Immature natural killer cell (primary cell): ENCODE results near the gene FSD1. TPM values are rescaled to one million over a fixed set of nuclear protein-coding genes. Genes with fewer than 3 reads are reported as not detected.
A peak's percentile ranks its signal among the peaks of the same experiment; 100 is the strongest.
"Not testable (repeated sequence)": the region's sequence is repeated elsewhere in the genome, so short reads cannot be mapped to it uniquely, and the experiment has no call there.

Experiments
- DNase-seq, 3 donors: peaks; one replicate each; pipeline ENCODE4 v3.0.0; 2022; ENCODE audit warnings: mixed read lengths in 1 of 3
- H3K27ac Mint-ChIP-seq, 6 donors: one replicate each; pipeline ENCODE4 v1.8.0; 2020; ENCODE audit warnings: mixed read lengths in 6 of 6, mild to moderate bottlenecking in 5 of 6, inconsistent platforms in 4 of 6, moderate library complexity in 3 of 6
- H3K27me3 Mint-ChIP-seq, 3 donors: one replicate each; pipeline ENCODE4 v1.8.0; 2020 to 2021; ENCODE audit warnings: low read depth in 3 of 3, mild to moderate bottlenecking in 3 of 3, mixed read lengths in 3 of 3, moderate library complexity in 3 of 3, inconsistent platforms in 1 of 3
- H3K36me3 Mint-ChIP-seq, 3 donors: one replicate each; pipeline ENCODE4 v1.8.0; 2020; ENCODE audit warnings: mixed read lengths in 3 of 3, inconsistent platforms in 2 of 3, mild to moderate bottlenecking in 2 of 3
- H3K4me1 Mint-ChIP-seq, 2 donors: one replicate each; pipeline ENCODE4 v1.8.0; 2020; ENCODE audit warnings: inconsistent platforms in 2 of 2, mild to moderate bottlenecking in 2 of 2, mixed read lengths in 2 of 2, moderate library complexity in 1 of 2
- H3K4me3 Mint-ChIP-seq, 5 donors: one replicate each; pipeline ENCODE4 v1.8.0; 2020; ENCODE audit warnings: mild to moderate bottlenecking in 5 of 5, mixed read lengths in 5 of 5, inconsistent platforms in 3 of 5, moderate library complexity in 3 of 5
- H3K9me3 Mint-ChIP-seq, 6 donors: one replicate each; pipeline ENCODE4 v1.8.0; 2020; ENCODE audit warnings: mild to moderate bottlenecking in 6 of 6, mixed read lengths in 6 of 6, inconsistent platforms in 4 of 6, moderate library complexity in 3 of 6
- polyA plus RNA-seq, 3 donors: library from polyadenylated mRNA; unstranded; fragments of 300-500 nt; fragmentation: Illumina TruSeq; gene quantifications; one replicate each; pipeline ENCODE4 v1.2.3, GENCODE V29; 2021

The FSD1 gene
- polyA plus RNA-seq, 3 donors from 2014 or later, result 10.1 to 23.8 (median 12.8) TPM

DNA sequence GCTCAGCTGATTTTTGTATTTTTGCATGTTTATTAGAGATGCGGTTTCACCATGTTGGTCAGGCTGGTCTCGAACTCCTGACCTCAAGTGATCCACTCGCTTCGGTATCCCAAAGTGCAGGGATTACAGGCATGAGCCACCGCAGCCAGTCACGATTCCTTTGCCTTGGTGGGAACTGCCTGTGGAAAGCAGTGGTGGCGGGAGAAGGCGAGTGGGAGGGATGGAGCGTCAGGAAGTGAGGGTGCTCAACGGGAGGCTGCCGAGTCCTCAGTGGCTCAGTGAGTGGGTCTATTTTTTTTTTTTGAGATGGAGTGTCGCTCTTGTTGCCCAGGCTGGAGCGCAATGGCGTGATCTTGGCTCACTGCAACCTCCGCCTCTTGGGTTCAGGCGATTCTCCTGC lies 44.8 kb downstream of the FSD1 start:
- H3K9me3 Mint-ChIP-seq, H3K4me3 Mint-ChIP-seq: not testable (repeated sequence)
- H3K27ac Mint-ChIP-seq, result peak overlapping the region in 1 of 6 donors; percentile 73

DNA sequence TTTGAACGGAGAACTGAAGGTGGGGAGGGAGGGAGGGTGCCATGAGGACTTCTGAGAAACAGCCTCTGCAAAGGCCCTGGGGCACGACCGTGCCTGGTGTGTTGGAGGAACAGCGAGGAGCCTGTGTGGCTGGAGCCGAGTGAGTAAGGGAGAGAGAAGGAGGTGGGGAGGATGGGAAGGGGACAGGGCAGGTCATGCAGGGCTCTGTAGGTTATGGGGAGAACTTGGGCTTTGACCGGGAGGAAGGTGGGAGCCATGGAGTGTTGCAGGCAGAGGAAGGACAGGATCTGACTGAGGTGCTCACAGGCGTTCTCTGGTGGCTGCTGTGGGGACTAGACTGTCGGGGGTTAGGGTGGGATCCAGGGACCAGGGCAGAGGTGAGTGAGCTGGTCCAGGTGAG lies 45.7 kb downstream of the FSD1 start:
- Mint-ChIP-seq H3K27ac (peak overlapping the region in 2 of 6 donors; percentile 72 to 73), H3K4me3 (peak overlapping the region in 1 of 5 donors; percentile 70), H3K27me3 (peaks cover 2 to 5% (median 4%) of the 10 kb centered on the region in 3 donors), H3K4me1 (peaks cover 47 to 52% of the 10 kb centered on the region in 2 donors), H3K9me3 (no peaks in the 10 kb centered on the region), H3K36me3 (peaks cover 0 to 4% (median 3%) of the 10 kb centered on the region in 3 donors)
- no peak for DNase-seq

More for the DNA sequence above, 44.8 kb downstream of the FSD1 start:
- peaks cover 48 to 54% of the 10 kb centered on the region in 2 donors for H3K4me1 Mint-ChIP-seq
- not testable (repeated sequence) for H3K36me3 Mint-ChIP-seq, H3K27me3 Mint-ChIP-seq, DNase-seq

DNA sequence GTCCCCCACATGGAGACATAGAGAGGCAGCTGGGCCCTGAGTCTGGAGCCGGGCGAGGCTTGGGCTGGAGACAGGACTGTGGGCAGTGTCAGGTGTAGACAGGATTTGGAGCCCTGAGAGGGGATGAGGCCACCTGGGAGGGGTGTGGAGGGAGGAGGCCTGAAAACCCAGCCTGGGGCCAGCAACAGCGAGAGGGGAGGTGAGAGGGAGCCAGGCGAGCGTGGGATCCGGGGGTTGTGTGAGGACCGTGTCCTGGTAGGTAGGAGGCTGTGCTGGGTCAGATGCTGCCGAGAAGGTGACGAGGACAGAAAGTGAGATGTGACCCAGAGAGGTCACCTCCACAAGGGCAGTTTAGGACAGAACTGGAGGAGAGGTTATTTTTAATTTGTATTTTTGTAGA lies 46.3 kb downstream of the FSD1 start:
- Mint-ChIP-seq H3K27me3 (peaks cover 2 to 5% (median 4%) of the 10 kb centered on the region in 3 donors), H3K4me1 (peaks cover 41 to 46% of the 10 kb centered on the region in 2 donors), H3K27ac (peak overlapping the region in 1 of 6 donors; percentile 53), H3K9me3 (no peaks in the 10 kb centered on the region), H3K4me3 (no peak overlapping the region), H3K36me3 (peaks cover 0 to 4% (median 3%) of the 10 kb centered on the region in 3 donors)
- DNase-seq, result no peak

DNA sequence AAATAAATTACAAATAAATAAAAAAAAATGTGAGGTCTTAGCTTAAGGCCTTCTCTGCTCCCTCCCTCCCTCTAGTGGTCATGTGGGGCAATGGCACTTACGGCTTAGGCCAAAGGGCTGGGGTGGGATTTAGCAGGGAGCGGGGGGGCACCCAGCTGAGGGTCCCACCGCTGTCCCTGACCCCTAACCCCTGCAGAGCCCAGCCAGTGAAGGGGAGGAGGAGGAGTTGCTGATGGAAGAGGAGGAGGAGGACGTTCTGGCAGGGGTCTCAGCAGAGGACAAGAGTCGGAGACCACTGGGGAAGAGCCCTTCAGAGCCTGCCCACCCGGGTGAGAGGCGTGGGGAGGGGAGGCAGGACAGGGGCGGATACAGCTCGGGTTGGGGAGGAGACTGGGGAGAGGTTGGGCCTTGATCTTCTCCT lies 48.3 kb downstream of the FSD1 start:
- peak; percentile 58 to 66 (median 66) for DNase-seq
- no peak overlapping the region for H3K4me3 Mint-ChIP-seq
- no peaks in the 10 kb centered on the region for H3K36me3 Mint-ChIP-seq
- H3K27ac Mint-ChIP-seq, result peak overlapping the region in 2 of 6 donors; percentile 45 to 75
- peaks cover 24 to 27% of the 10 kb centered on the region in 2 donors for H3K4me1 Mint-ChIP-seq
- peaks cover 2 to 4% (median 2%) of the 10 kb centered on the region in 3 donors for H3K27me3 Mint-ChIP-seq
- H3K9me3 Mint-ChIP-seq, result no peaks in the 10 kb centered on the region

DNA sequence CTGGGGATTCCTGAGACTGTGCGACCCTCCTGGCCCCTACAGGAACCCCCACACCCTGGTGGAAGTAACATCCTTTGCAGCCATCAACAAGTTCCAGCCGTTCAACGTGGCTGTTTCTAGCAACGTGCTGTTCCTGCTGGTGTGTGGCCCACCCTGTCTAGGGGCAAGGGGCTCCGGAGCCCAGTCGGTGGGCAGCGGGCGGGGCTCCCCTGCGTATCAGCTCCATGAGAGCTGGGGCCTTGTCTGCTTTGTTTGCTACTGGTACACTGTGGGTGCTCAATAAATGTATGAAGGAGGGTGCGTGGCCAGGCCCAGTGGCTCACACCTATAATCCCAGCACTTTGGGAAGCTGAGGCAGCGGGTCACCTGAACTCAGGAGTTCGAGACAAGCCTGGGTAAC lies 49.9 kb downstream of the FSD1 start:
- no peak for DNase-seq
- Mint-ChIP-seq H3K27me3 (peaks cover 0 to 2% (median 0%) of the 10 kb centered on the region in 3 donors), H3K4me3 (no peak overlapping the region), H3K36me3 (no peaks in the 10 kb centered on the region), H3K4me1 (peaks cover 13 to 16% of the 10 kb centered on the region in 2 donors), H3K9me3 (no peaks in the 10 kb centered on the region), H3K27ac (no peak overlapping the region)

DNA sequence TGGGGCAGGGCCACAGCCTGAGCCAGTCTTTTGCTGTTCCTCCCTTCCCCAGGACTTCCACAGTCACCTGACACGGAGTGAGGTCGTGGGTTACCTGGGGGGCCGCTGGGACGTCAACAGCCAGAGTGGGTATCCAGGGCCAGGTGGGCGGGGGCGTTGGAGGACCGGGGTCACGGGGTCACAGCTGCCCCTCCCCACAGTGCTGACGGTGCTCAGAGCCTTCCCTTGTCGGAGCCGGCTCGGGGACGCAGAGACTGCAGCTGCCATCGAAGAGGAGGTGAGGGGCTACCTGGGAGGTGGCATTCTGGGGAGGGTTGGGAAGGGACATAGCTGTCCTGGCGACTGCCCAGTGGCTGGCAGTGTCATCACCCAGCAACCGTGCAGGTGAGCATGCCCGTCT lies 50.5 kb downstream of the FSD1 start:
- Mint-ChIP-seq H3K36me3 (no peaks in the 10 kb centered on the region), H3K4me1 (peaks cover 9 to 11% of the 10 kb centered on the region in 2 donors), H3K27me3 (peaks cover 0 to 2% (median 0%) of the 10 kb centered on the region in 3 donors), H3K27ac (no peak overlapping the region), H3K4me3 (no peak overlapping the region), H3K9me3 (no peaks in the 10 kb centered on the region)
- DNase-seq, result no peak

DNA sequence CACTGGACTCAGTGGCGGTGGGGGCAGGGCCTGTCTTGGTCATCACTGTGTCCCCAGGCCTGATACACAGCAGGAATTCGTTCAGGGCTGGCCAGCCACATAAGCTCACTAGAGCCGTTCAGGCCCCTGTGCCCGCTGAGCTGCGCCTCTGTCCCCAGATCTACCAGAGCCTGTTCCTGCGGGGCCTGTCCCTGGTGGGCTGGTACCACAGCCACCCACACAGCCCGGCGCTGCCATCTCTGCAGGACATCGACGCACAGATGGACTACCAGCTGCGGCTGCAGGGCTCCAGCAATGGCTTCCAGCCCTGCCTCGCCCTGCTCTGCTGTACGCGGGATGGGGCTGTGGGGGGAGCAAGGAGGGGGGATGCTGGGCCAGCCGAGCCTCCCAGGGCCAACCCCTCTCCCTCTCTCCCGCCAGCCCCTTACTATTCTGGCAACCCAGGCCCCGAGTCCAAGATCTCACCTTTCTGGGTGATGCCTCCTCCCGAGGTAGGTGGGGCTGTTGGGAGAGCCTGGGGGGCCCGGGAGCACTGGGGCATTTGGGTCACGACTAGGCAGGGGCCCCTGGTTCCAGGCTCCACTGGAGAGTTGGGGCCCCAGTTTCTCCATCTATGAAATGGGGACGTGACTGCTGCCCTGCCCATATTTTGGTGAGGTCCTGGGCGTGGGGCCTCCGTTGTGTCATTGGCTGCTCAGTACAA lies 52.8 kb downstream of the FSD1 start:
- Mint-ChIP-seq H3K4me3 (no peak overlapping the region), H3K27ac (no peak overlapping the region), H3K9me3 (no peaks in the 10 kb centered on the region), H3K36me3 (peaks cover 0 to 3% (median 0%) of the 10 kb centered on the region in 3 donors), H3K4me1 (peaks cover 0 to 2% of the 10 kb centered on the region in 2 donors), H3K27me3 (peaks cover 0 to 2% (median 0%) of the 10 kb centered on the region in 3 donors)
- DNase-seq, result no peak

DNA sequence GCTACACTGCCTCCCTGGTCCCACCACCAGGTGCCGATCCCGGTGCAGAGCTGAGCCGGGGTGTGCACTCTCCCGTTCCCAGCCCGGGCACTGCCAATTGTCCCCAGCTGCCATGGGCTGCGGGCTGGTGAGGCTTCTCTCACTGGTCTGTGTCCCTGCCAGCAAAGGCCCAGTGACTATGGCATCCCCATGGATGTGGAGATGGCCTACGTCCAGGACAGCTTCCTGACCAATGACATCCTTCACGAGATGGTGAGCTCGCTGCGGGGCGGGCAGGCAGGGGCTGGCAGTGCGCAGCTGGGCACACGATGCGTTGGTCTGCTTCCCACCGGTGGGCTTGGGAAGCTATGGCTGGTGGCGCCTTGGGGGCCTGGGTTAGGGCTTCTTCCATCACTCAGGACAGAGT lies 53.5 kb downstream of the FSD1 start:
- Mint-ChIP-seq H3K27me3 (peaks cover 0 to 2% (median 0%) of the 10 kb centered on the region in 3 donors), H3K4me1 (no peaks in the 10 kb centered on the region), H3K27ac (peak overlapping the region in 1 of 6 donors; percentile 39), H3K9me3 (no peaks in the 10 kb centered on the region), H3K4me3 (no peak overlapping the region), H3K36me3 (peaks cover 0 to 3% (median 0%) of the 10 kb centered on the region in 3 donors)
- no peak for DNase-seq

DNA sequence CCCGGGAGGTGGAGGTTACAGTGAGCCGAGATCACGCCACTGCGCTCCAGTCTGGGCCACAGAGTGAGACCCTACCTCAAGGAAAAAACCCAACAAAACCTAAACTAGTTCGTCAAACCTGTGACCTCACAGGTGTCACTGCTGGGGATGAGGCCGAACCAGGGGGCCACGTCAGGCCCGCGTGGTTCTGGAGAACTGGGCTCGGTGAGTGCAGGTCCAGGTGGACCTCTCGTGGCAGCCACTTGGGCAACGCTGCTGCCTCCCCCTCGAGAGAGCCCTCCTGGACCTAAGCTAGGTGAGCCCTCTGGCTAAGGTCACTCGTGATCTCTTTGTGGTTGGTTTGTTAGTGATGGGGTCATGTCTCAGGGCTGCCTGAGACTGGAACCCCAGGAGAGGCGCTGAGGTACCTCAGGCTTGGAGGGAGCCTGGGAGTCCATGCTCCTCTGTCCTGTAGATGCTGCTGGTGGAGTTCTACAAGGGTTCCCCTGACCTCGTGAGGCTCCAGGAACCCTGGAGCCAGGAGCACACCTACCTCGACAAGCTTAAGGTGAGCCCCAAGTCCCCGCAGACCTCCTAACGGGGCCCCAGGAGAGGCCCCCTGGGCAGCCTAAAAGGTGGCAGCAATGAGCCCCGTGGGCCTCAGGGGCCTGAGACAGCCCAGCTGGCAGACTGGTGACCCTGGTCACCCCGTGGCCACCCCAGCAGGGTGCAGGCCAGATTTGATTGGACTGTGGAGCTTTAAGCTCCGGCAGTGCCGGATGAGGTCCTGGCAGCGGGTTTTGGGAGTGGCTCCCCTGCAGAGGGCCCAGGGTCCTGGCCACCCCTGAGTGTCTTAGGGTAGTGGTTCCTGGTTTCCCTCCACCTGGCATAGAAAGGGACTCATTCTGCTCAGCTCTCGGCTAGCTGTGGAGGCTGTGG lies 54.6 kb downstream of the FSD1 start:
- no peak overlapping the region for H3K4me3 Mint-ChIP-seq
- no peak overlapping the region for H3K27ac Mint-ChIP-seq
- no peaks in the 10 kb centered on the region for H3K4me1 Mint-ChIP-seq
- H3K9me3 Mint-ChIP-seq, result no peaks in the 10 kb centered on the region
- DNase-seq, result no peak
- peaks cover 0 to 3% (median 0%) of the 10 kb centered on the region in 3 donors for H3K36me3 Mint-ChIP-seq
- H3K27me3 Mint-ChIP-seq, result peaks cover 0 to 2% (median 0%) of the 10 kb centered on the region in 3 donors

DNA sequence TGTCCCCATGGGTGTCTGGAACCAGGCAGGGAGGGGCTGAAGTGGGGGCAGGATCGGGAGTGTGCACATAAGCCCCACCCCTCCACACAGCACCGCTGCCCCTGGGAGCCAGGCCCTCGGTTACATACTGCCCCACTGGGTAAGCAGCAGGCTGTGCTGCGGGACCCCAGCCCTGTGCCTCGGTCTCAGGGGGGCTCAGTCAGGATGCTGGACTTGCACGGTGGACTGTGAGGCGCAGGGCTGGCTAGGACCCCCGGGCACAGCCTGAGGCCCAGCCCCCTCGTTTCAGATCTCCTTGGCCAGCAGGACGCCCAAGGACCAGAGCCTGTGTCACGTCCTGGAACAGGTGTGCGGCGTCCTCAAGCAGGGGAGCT lies 55.2 kb downstream of the FSD1 start:
- Mint-ChIP-seq H3K27ac (no peak overlapping the region), H3K27me3 (peaks cover 0 to 2% (median under 1%) of the 10 kb centered on the region in 3 donors), H3K9me3 (no peaks in the 10 kb centered on the region), H3K36me3 (peaks cover 0 to 3% (median 0%) of the 10 kb centered on the region in 3 donors), H3K4me3 (no peak overlapping the region), H3K4me1 (no peaks in the 10 kb centered on the region)
- no peak for DNase-seq

DNA sequence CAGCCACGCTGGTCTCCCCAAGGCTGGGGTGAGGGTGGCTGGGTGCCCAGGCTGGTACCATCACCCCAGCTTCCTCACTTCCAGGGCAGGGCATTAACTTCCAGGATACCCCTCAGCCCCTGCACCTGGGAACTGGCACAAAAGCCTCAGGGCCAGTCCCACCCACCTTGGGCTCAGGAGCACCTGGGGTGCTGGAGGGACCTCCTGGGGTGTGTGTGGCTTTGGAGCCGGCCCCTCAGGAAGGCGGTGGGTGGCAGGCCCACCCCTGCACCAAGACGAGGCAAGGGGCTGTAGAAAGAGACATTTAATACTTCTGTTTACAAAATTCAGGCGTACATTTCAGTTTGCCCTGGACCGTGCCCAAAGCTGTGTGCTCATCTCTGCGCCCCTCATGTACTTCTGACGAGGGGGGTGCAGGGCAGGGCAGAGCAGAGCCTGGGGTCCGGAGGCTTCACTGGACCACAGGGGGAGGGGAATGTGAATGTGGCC lies 55.7 kb downstream of the FSD1 start:
- H3K27ac Mint-ChIP-seq, result no peak overlapping the region
- DNase-seq, result no peak

DNA sequence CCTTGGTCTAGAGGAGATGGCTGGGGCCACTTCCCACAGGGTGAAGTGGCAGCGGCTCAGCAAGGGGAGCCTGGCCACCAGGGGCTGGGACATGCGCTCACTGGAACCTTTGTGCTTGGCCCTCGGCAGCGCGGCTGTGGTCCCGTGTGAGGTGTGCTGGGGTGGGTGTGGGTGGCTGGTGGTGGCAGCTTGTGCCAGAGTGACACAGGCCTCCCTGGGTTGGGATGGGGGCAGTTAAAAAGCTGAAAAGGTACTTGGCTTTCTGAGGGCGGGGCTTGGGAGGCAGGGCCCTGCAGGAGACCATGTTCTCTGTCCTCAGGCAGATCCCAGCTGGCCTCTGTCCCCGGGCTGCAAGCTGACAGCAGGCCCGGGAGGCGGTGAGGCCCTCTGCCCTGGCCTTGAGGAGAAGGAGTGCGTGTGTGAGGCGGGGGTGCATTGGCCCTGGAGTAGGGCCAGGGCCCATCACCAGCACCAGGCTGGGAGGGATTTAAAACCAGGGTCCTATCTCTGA lies 56.3 kb downstream of the FSD1 start:
- H3K4me3 Mint-ChIP-seq, result no peak overlapping the region
- DNase-seq, result no peak
- H3K27me3 Mint-ChIP-seq, result peaks cover 0 to 2% (median 1%) of the 10 kb centered on the region in 3 donors
- no peaks in the 10 kb centered on the region for H3K4me1 Mint-ChIP-seq
- H3K27ac Mint-ChIP-seq, result no peak overlapping the region
- no peaks in the 10 kb centered on the region for H3K9me3 Mint-ChIP-seq
- H3K36me3 Mint-ChIP-seq, result peaks cover 0 to 3% (median 0%) of the 10 kb centered on the region in 3 donors

More for the DNA sequence above, 55.7 kb downstream of the FSD1 start:
- no peaks in the 10 kb centered on the region for H3K4me1 Mint-ChIP-seq
- H3K36me3 Mint-ChIP-seq, result peaks cover 0 to 3% (median 0%) of the 10 kb centered on the region in 3 donors
- no peaks in the 10 kb centered on the region for H3K9me3 Mint-ChIP-seq
- no peak overlapping the region for H3K4me3 Mint-ChIP-seq
- peaks cover 0 to 2% (median 1%) of the 10 kb centered on the region in 3 donors for H3K27me3 Mint-ChIP-seq

DNA sequence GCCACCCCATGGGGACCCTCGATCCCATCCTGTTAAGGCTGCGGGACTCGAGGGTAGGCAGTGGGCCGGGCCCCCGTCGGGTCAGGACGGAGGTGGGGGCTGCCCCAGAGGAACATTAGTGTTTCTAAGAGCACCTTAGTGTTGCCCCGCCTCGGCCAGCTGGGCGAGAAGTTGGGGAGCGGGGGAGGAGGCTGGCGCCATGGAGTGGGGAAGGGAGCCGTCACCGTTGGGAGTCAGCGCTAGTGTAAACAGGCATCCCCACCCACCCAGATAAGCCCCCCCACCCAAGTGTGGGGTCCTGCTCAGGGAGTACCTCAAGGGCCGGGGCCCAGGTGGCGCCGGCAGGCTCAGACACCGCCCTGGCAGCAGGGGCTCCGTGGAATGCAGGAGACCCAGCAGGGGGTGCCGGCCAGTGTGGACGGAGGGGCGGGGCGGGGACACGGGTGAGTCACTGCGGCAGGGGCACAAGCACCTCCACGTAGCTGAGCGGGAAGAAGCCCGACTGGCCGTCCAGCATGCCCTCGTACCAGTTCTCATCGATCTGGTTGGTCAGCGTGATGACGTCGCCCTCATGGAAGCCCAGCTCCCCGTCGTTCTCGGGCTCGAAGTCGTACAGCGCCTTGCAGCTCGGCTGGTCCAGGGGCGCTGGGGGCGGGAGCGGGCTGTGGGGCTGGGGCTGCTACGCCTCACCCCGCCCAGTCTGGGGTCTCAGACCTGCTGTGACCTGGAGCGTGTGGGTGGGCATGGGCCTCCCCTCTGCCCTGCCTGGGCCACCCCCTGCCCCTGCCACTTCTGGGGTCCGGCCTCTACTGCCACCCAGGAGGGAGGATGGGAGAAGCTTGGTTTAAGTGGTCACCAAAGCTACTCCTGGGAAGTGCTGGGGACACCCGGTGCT lies 57.0 kb downstream of the FSD1 start:
- Mint-ChIP-seq H3K27me3 (peaks cover 0 to 2% (median 1%) of the 10 kb centered on the region in 3 donors), H3K4me3 (no peak overlapping the region), H3K9me3 (no peaks in the 10 kb centered on the region), H3K27ac (no peak overlapping the region), H3K4me1 (no peaks in the 10 kb centered on the region), H3K36me3 (peaks cover 0 to 3% (median 0%) of the 10 kb centered on the region in 3 donors)
- DNase-seq, result no peak
